GM12878 (cell line): ENCODE data around the gene NACAD. TPM values are rescaled to one million over a fixed set of nuclear protein-coding genes. Genes with fewer than 3 reads are reported as not detected.

Experiments
- ATAC-seq: fragments of 200-7000 bp; cut with Tn5 transposase; 3 replicates; pipeline ENCODE4 v1.9.1; 2020; ENCODE audit warnings: mild to moderate bottlenecking, moderate library complexity
- BruUV-seq: library from RNA; stranded (reverse); fragments of 400-500 nt; replicated peaks from 2 replicates; lab custom pipeline; 2021; lab: Mats Ljungman, UMichigan
- CTCF ChIA-PET: fragments of 300-600 bp; sonication (Branson Sonifier 250); formaldehyde crosslinking; extraction: SDS; loops from one replicate; lab custom pipeline; 2021; ENCODE audit warnings: inconsistent platforms; lab: Yijun Ruan, JAX
- POLR2A ChIA-PET: fragments of 350-600 bp; formaldehyde crosslinking; extraction: SDS; loops from one replicate; lab custom pipeline; 2021; ENCODE audit warnings: inconsistent platforms; lab: Charles Lee
- RAD21 ChIA-PET: fragments of 300-600 bp; sonication (Branson Sonifier 250); formaldehyde crosslinking; loops from one replicate; lab custom pipeline; 2023; ENCODE audit warnings: antibody characterized with exemption; ENCODE audit not compliant: unreplicated experiment; lab: Charles Lee
- SMC1A ChIA-PET: fragments of 300-600 bp; sonication (Branson Sonifier 250); formaldehyde crosslinking; loops from one replicate; lab custom pipeline; 2023; ENCODE audit not compliant: unreplicated experiment, uncharacterized antibody; lab: Charles Lee
- DNase-seq: peaks from one replicate; pipeline ENCODE4 v3.0.0-alpha.2; 2011; ENCODE audit warnings: low read depth, low spot score
- FAIRE-seq: peaks from 3 replicates; lab custom pipeline; 2011; peaks lifted over from hg19 to GRCh38; lab: Jason Lieb, UNC
- H2AFZ ChIP-seq: 2 replicates; pipeline ENCODE4 v1.6.0; 2011; ENCODE audit warnings: low read depth, low read length, control low read depth; ENCODE audit not compliant: control insufficient read depth
- H3K27ac ChIP-seq: 2 replicates; pipeline ENCODE4 v1.5.1; 2011; ENCODE audit warnings: control low read depth; ENCODE audit not compliant: control insufficient read depth, insufficient read depth
- H3K27me3 ChIP-seq, 2 experiments: replicated peaks in 1 of 2; 2 replicates each; pipeline versions ENCODE4 v1.6.0 to v1.6.1; 2011; ENCODE audit warnings: low read length in 1 of 2; ENCODE audit not compliant: control insufficient read depth in 2 of 2, insufficient read depth in 2 of 2
- H3K36me3 ChIP-seq, 2 experiments: 2 replicates each; pipeline ENCODE4 v1.5.1; 2011; ENCODE audit warnings: low read length in 1 of 2; ENCODE audit not compliant: control insufficient read depth in 2 of 2, insufficient read depth in 2 of 2
- H3K4me1 ChIP-seq: 2 replicates; pipeline ENCODE4 v1.6.1; 2011; ENCODE audit warnings: mild to moderate bottlenecking, low read length, moderate library complexity, mixed read lengths; ENCODE audit not compliant: control insufficient read depth, insufficient read depth
- H3K4me2 ChIP-seq: 2 replicates; pipeline ENCODE4 v1.6.0; 2011; ENCODE audit warnings: control low read depth; ENCODE audit not compliant: control insufficient read depth, insufficient read depth
- H3K4me3 ChIP-seq: fragments of 200-600 bp; sonication (generic); 2 replicates; pipeline ENCODE4 v1.5.1; 2016
- H3K79me2 ChIP-seq: 2 replicates; pipeline ENCODE4 v1.6.0; 2011; ENCODE audit warnings: low read length; ENCODE audit not compliant: control insufficient read depth, insufficient read depth
- H3K9ac ChIP-seq: 2 replicates; pipeline ENCODE4 v1.8.0; 2011; ENCODE audit warnings: low read length, control low read depth, mixed read lengths; ENCODE audit not compliant: control insufficient read depth, insufficient read depth
- H3K9me3 ChIP-seq: replicated peaks from 3 replicates; pipeline ENCODE4 v1.5.1; 2011; ENCODE audit warnings: mild to moderate bottlenecking, low read length; ENCODE audit not compliant: control insufficient read depth, insufficient read depth
- H4K20me1 ChIP-seq: 2 replicates; pipeline ENCODE4 v1.6.0; 2011; ENCODE audit not compliant: control insufficient read depth, insufficient read depth
- ATF7 ChIP-seq: fragments of 450-650 bp; IDR thresholded peaks from 2 replicates; pipeline ENCODE4 v1.6.1; 2016; ENCODE audit warnings: low read depth, mild to moderate bottlenecking
- BHLHE40 ChIP-seq, 2 experiments: fragments of 450-650 bp in 1 of 2; IDR thresholded peaks; 2 replicates each; pipeline ENCODE4 v1.6.1; 2011 to 2017; ENCODE audit warnings: low read depth in 2 of 2, borderline replicate concordance in 1 of 2, improper control_type of control experiment in 1 of 2, low read length in 1 of 2, mild to moderate bottlenecking in 1 of 2
- CHD4 ChIP-seq: fragments of 200-600 bp; sonication (generic); IDR thresholded peaks from 2 replicates; pipeline ENCODE4 v1.6.1; 2016; ENCODE audit warnings: mild to moderate bottlenecking
- ETV6 ChIP-seq, 2 experiments: fragments of 450-650 bp in 1 of 2; IDR thresholded peaks in 1 of 2; conservative IDR thresholded peaks in 1 of 2; 2 replicates each; pipeline ENCODE4 v1.6.1; 2014; ENCODE audit warnings: antibody characterized with exemption in 1 of 2, borderline replicate concordance in 1 of 2, low read depth in 1 of 2, mild to moderate bottlenecking in 1 of 2, moderate library complexity in 1 of 2
- HCFC1 ChIP-seq: fragments of 150-350 bp; IDR thresholded peaks from 2 replicates; pipeline ENCODE4 v1.6.1; 2014; ENCODE audit warnings: low read length
- NFYB ChIP-seq: IDR thresholded peaks from 2 replicates; pipeline ENCODE4 v1.6.1; 2011; ENCODE audit warnings: low read depth, mild to moderate bottlenecking, low read length, improper control_type of control experiment, moderate library complexity; ENCODE audit not compliant: insufficient read depth
- NR2F1 ChIP-seq: fragments of 450-650 bp; conservative IDR thresholded peaks from 2 replicates; pipeline ENCODE4 v1.6.1; 2017; ENCODE audit warnings: mild to moderate bottlenecking
- RAD51 ChIP-seq: fragments of 450-650 bp; IDR thresholded peaks from 2 replicates; pipeline ENCODE4 v1.6.1; 2016; ENCODE audit warnings: moderate library complexity, mild to moderate bottlenecking, inconsistent platforms
- RELB ChIP-seq: fragments of 450-650 bp; IDR thresholded peaks from 2 replicates; pipeline ENCODE4 v1.6.1; 2017; ENCODE audit warnings: low read depth, mild to moderate bottlenecking, moderate library complexity
- SMC3 ChIP-seq: IDR thresholded peaks from 2 replicates; pipeline ENCODE4 v1.6.1; 2011; ENCODE audit warnings: low read length, improper control_type of control experiment, borderline replicate concordance
- STAT1 ChIP-seq: fragments of 450-650 bp; conservative IDR thresholded peaks from 2 replicates; pipeline ENCODE4 v1.6.1; 2014; ENCODE audit warnings: antibody characterized with exemption, mild to moderate bottlenecking
- SUPT20H ChIP-seq: IDR thresholded peaks from 2 replicates; pipeline ENCODE4 v1.6.1; 2011; ENCODE audit warnings: low read depth, mild to moderate bottlenecking, low read length, moderate library complexity, borderline replicate concordance; ENCODE audit not compliant: control insufficient read depth
- SUZ12 ChIP-seq: fragments of 200-600 bp; sonication (generic); IDR thresholded peaks from one replicate; pipeline ENCODE4 v1.6.1; 2018; ENCODE audit warnings: antibody characterized with exemption, mild to moderate bottlenecking; ENCODE audit not compliant: unreplicated experiment
- TBL1XR1 ChIP-seq: IDR thresholded peaks from 2 replicates; pipeline ENCODE4 v1.6.1; 2012; ENCODE audit warnings: low read depth, low read length, improper control_type of control experiment
- USF2 ChIP-seq: IDR thresholded peaks from 2 replicates; pipeline ENCODE4 v1.6.1; 2011; ENCODE audit warnings: low read depth, low read length, improper control_type of control experiment, borderline replicate concordance
- WGBS: methylation state at CpG from one replicate; pipeline ENCODE4 v1.1.6; 2016; ENCODE audit warnings: low lambda C conversion rate; ENCODE audit not compliant: insufficient replicate concordance, insufficient coverage; ENCODE audit errors: missing lambda C conversion rate; 5-methylcytosine and 5-hydroxymethylcytosine counted together
- in situ Hi-C: fragments of 300-500 bp; cut with MboI; formaldehyde crosslinking; loops from 9 replicates; pipeline ENCODE4 v1.14.3; 2018; ENCODE audit warnings: mixed read lengths
- intact Hi-C: fragments of 100-400 bp; cut with micrococcal nuclease; formaldehyde crosslinking; loops from one replicate; pipeline ENCODE4 v1.14.2; 2022; ENCODE audit not compliant: unreplicated experiment
- polyA plus RNA-seq, 11 experiments: library from polyadenylated mRNA; depleted of rRNA in 4 of 11; unstranded in 6 of 11; stranded (reverse) in 5 of 11; fragments of >200 nt; fragmentation: Nextera tagmentation in 4 of 11; fragmentation: Illumina TruSeq in 1 of 11; extraction: Ambion mirVana in 4 of 11; extraction: Trizol in 1 of 11; gene quantifications; 1 replicate in 1 of 11; 2 replicates in 10 of 11; pipeline versions ENCODE4 v1.2.1 to v1.2.3, GENCODE V29; 2011 to 2016; ENCODE audit warnings: inconsistent platforms in 2 of 11, missing spikeins in 2 of 11, low read depth in 1 of 11
- total RNA-seq, 4 experiments: library from RNA; depleted of rRNA in 3 of 4; stranded (reverse); fragments of >200 nt in 3 of 4; fragmentation: Illumina TruSeq in 1 of 4; extraction: Trizol in 1 of 4; gene quantifications; 2 replicates each; pipeline versions ENCODE4 v1.2.1 to v1.2.3, GENCODE V29; 2013 to 2021

NACAD gene
- total and polyA plus RNA-seq, 10 of the 15 experiments (the other 5 are each of a cell fraction or from before 2014, with no cell fraction given), result not detected

DNA sequence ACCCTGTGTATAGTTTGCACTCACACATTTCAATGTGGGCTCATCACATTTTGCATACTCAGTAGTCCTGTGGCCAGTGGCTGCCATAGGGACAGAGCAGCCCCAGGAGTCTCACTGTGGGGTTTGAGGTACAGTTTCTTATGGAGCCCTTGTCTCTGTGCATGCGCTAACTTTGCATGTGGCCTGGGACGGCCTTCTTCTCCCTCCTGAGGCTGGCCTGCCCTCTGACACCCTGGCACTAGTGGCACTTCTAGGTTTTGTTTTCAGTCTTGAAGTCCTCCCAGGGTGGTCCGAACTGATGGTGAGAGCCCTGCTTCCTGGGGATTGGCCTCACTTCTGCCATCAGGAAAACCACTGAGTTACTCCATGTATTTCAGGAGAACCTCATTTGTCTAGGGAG lies 21.2 kb downstream of the NACAD start:
- H3K9me3 ChIP-seq, result no peaks in the 10 kb centered on the region
- 100% methylated on average over 3 of the region's 3 CpGs for WGBS
- H3K27me3 ChIP-seq, result no peaks in the 10 kb centered on the region
- peaks cover 6% of the 10 kb centered on the region; the same call in 1 of the 2 replicates for H4K20me1 ChIP-seq
- intact Hi-C loops, result no loop called here
- BruUV-seq, result no TSS peak
- no peak overlapping the region for H3K4me3 ChIP-seq
- no peak for TF ChIP-seq SUZ12
- no peak for TF ChIP-seq RAD51
- TF ChIP-seq SUPT20H, result no peak
- no peak for TF ChIP-seq NFYB
- TF ChIP-seq CHD4, result no peak
- no peak for TF ChIP-seq NR2F1
- no peak for TF ChIP-seq STAT1
- no peak for TF ChIP-seq BHLHE40 (IDR thresholded peaks at IDR 0.05; ENCODE audit: borderline replicate concordance in 1 of 2, low read depth in 2 of 2, low read length in 1 of 2)
- no peak for TF ChIP-seq USF2
- TF ChIP-seq ATF7, result no peak
- TF ChIP-seq ETV6 (conservative IDR thresholded peaks at IDR 0.05 in 1 of 2, IDR thresholded peaks at IDR 0.05 in 1 of 2; ENCODE audit: borderline replicate concordance in 1 of 2, low read depth in 1 of 2), result no peak
- no peak for TF ChIP-seq TBL1XR1
- no peak for TF ChIP-seq HCFC1
- TF ChIP-seq SMC3, result no peak
- TF ChIP-seq RELB, result no peak
- TF ChIP-seq, all 136 proteins: peak for 0
- in situ Hi-C loops, result no loop called here
- ChIA-PET POLR2A (no interaction called here), SMC1A (interaction anchor here (0.6 kb wide), 1 partner anchor 73 kb away, joined by 3 read pairs; no protein-coding TSS in a partner anchor), CTCF (interaction anchor here (4.0 kb wide), 1 partner anchor 94 kb away, joined by 14 read pairs; no protein-coding TSS in a partner anchor), RAD21 (no interaction called here)
- H3K4me1 ChIP-seq, result 0 out of 2 replicates have a peak, but pooled peaks cover 3% of the 10 kb centered on the region
- H3K4me2 ChIP-seq, result no peak overlapping the region
- no peak overlapping the region for H2AFZ ChIP-seq
- no peak overlapping the region for H3K9ac ChIP-seq
- ATAC-seq, result no peak
- H3K79me2 ChIP-seq, result peaks cover 2% of the 10 kb centered on the region
- no peak for DNase-seq
- no peak for FAIRE-seq
- H3K36me3 ChIP-seq, result peaks cover 41 to 50% of the 10 kb centered on the region in 2 experiments
- no peak overlapping the region for H3K27ac ChIP-seq
